Activated B cell treated with CpG ODN at 0.5 μM for 24 hours (primary cell): ENCODE data around the gene MLEC. TPM values are rescaled to one million over a fixed set of nuclear protein-coding genes. Genes with fewer than 3 reads are reported as not detected.

Source experiments
- ATAC-seq: fragments of 200-7000 bp; cut with Tn5 transposase; one replicate; pipeline ENCODE4 v1.10.0; 2021; ENCODE audit warnings: low read depth, mild to moderate bottlenecking, moderate library complexity
- CTCF ChIA-PET: fragments of 350-600 bp; sonication (Branson Sonifier 250); formaldehyde crosslinking; loops from one replicate; lab custom pipeline; 2021; ENCODE audit warnings: antibody characterized with exemption; lab: Charles Lee
- POLR2A ChIA-PET: fragments of 350-600 bp; sonication (Branson Sonifier 250); formaldehyde crosslinking; loops from one replicate; lab custom pipeline; 2021; ENCODE audit warnings: antibody characterized with exemption; lab: Charles Lee
- DNase-seq: peaks from one replicate; pipeline ENCODE4 v3.0.0; 2022
- H3K27ac Mint-ChIP-seq: one replicate; pipeline ENCODE4 v1.8.0; 2020; ENCODE audit warnings: mixed read lengths
- H3K27me3 Mint-ChIP-seq: one replicate; pipeline ENCODE4 v1.8.0; 2021; ENCODE audit warnings: mixed read lengths
- H3K36me3 Mint-ChIP-seq: one replicate; pipeline ENCODE4 v1.8.0; 2021; ENCODE audit warnings: low read depth, mixed read lengths
- H3K4me1 Mint-ChIP-seq: one replicate; pipeline ENCODE4 v1.8.0; 2021; ENCODE audit warnings: mixed read lengths
- H3K4me3 Mint-ChIP-seq: one replicate; pipeline ENCODE4 v1.8.0; 2020; ENCODE audit warnings: mild to moderate bottlenecking, mixed read lengths
- H3K9me3 Mint-ChIP-seq: one replicate; pipeline ENCODE4 v1.8.0; 2020; ENCODE audit warnings: mixed read lengths
- intact Hi-C: fragments of 100-400 bp; cut with micrococcal nuclease; formaldehyde crosslinking; loops from one replicate; pipeline ENCODE4 v1.15.1; 2024
- total RNA-seq: library from RNA; stranded (reverse); gene quantifications from 2 replicates; pipeline ENCODE4 v1.2.3, GENCODE V29; 2022
- TF ChIP-seq, protein P1 (sequence below): fragments of 200-600 bp; IDR thresholded peaks from one replicate; pipeline ENCODE4 v1.8.0; 2022; ENCODE audit warnings: antibody characterized with exemption, mild to moderate bottlenecking

The MLEC gene
- total RNA-seq, 1 donor from 2014 or later, result 69.6 TPM

DNA sequence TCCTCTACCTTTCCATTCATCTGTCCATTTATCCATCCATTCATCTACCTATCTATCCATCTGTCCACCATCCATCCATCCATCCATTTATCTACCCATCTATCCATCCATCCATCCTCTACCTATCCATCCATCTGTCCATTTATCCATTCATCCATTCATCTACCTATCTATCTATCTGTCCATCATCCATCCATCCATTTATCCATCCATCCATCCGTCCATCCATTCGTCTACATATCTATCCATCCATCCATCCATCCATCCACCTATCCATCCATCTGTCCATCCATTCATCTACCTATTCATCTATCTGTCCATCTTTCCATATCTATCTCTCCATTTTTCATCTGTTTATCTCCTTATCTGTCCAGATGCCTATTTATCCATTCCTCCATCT, 25.5 kb upstream of the MLEC start:
- Mint-ChIP-seq H3K4me1 (peaks cover 26% of the 10 kb centered on the region), H3K9me3 (no peaks in the 10 kb centered on the region), H3K36me3 (no peaks in the 10 kb centered on the region), H3K4me3 (no peak overlapping the region), H3K27ac (no peak overlapping the region), H3K27me3 (no peaks in the 10 kb centered on the region)
- ChIA-PET CTCF (interaction anchor here (2.5 to 3.9 kb wide), 2 partner anchors 13 to 25 kb away, joined by 8 to 27 read pairs; no protein-coding TSS in a partner anchor), POLR2A (interaction anchor here (1.5 kb wide), 1 partner anchor 8 kb away, joined by 5 read pairs; no protein-coding TSS in a partner anchor)
- intact Hi-C loops, result no loop called here
- ATAC-seq, result no peak
- TF ChIP-seq, protein P1, sequence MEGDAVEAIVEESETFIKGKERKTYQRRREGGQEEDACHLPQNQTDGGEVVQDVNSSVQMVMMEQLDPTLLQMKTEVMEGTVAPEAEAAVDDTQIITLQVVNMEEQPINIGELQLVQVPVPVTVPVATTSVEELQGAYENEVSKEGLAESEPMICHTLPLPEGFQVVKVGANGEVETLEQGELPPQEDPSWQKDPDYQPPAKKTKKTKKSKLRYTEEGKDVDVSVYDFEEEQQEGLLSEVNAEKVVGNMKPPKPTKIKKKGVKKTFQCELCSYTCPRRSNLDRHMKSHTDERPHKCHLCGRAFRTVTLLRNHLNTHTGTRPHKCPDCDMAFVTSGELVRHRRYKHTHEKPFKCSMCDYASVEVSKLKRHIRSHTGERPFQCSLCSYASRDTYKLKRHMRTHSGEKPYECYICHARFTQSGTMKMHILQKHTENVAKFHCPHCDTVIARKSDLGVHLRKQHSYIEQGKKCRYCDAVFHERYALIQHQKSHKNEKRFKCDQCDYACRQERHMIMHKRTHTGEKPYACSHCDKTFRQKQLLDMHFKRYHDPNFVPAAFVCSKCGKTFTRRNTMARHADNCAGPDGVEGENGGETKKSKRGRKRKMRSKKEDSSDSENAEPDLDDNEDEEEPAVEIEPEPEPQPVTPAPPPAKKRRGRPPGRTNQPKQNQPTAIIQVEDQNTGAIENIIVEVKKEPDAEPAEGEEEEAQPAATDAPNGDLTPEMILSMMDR, result no peak
- no peak for DNase-seq

DNA sequence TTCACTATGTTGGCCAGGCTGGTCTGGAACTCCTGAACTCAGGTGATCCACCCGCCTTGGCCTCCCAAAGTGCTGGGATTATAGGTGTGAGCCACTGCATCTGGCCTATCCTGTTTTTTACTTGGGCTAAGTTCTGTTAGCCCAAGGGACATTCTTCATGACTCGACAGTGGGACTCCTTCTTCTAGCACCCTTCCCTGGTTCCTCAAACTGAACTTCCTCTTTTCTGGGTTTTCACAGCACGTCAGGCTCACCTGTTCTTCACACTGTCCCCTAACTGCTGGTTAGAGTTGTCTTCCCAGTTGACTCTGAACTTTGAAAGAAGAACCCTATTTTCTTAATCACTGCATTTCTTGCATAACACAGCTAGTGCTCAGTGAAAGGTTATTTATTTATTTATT, 24.1 kb upstream of the MLEC start:
- CTCF ChIA-PET, result interaction anchor here (1.2 to 3.9 kb wide), 3 partner anchors 14 to 128 kb away, joined by 3 to 27 read pairs (median 8); a partner anchor contains a TSS
- intact Hi-C loops, result loop anchor here (1.0 kb wide), 3 partner anchors 11 to 22 kb away; no protein-coding TSS in a partner anchor
- DNase-seq, result no peak
- no peaks in the 10 kb centered on the region for H3K27me3 Mint-ChIP-seq
- H3K4me3 Mint-ChIP-seq, result peak overlapping the region; percentile 48
- no peaks in the 10 kb centered on the region for H3K36me3 Mint-ChIP-seq
- H3K9me3 Mint-ChIP-seq, result no peaks in the 10 kb centered on the region
- peak; percentile 96 for ATAC-seq
- TF ChIP-seq, protein P1, result no peak
- peaks cover 32% of the 10 kb centered on the region for H3K4me1 Mint-ChIP-seq
- POLR2A ChIA-PET, result interaction anchor here (0.6 to 1.5 kb wide), 8 partner anchors 11 to 796 kb away, joined by 3 to 15 read pairs (median 5); partner anchors contain the start of gene MLEC
- peak overlapping the region; percentile 42 for H3K27ac Mint-ChIP-seq

DNA sequence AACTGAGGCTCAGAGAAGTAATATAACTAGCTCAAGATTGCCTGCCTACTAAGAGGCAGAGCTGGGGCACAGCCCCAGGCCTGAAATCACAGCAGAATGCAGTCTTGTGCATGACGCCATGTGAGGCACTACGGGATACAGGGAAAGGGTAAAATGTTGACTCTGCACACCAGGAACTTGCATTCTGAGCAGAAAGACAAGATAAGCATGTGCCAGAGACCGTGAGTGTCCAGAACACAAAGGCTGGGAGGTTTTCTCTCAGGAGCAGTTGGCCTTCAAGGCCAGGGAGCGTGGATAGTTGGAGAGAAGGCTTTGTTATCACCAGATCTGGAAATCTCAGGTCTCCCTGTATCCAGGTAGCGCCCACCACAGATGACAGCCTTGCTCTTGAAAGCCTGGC, 23.2 kb upstream of the MLEC start:
- peaks cover 41% of the 10 kb centered on the region for H3K4me1 Mint-ChIP-seq
- DNase-seq (no peak), ATAC-seq (no peak)
- TF ChIP-seq, protein P1, result no peak
- H3K27me3 Mint-ChIP-seq, result no peaks in the 10 kb centered on the region
- ChIA-PET CTCF (interaction anchor here (1.2 to 3.9 kb wide), 3 partner anchors 15 to 129 kb away, joined by 3 to 27 read pairs (median 8); a partner anchor contains a TSS), POLR2A (interaction anchor here (1.0 to 1.5 kb wide), 7 partner anchors 10 to 23 kb away, joined by 3 to 10 read pairs (median 4); partner anchors contain the start of gene MLEC)
- no peak overlapping the region for H3K27ac Mint-ChIP-seq
- H3K36me3 Mint-ChIP-seq, result no peaks in the 10 kb centered on the region
- no peak overlapping the region for H3K4me3 Mint-ChIP-seq
- intact Hi-C loops, result loop anchor here (1.0 kb wide), 3 partner anchors 11 to 22 kb away; no protein-coding TSS in a partner anchor
- no peaks in the 10 kb centered on the region for H3K9me3 Mint-ChIP-seq

DNA sequence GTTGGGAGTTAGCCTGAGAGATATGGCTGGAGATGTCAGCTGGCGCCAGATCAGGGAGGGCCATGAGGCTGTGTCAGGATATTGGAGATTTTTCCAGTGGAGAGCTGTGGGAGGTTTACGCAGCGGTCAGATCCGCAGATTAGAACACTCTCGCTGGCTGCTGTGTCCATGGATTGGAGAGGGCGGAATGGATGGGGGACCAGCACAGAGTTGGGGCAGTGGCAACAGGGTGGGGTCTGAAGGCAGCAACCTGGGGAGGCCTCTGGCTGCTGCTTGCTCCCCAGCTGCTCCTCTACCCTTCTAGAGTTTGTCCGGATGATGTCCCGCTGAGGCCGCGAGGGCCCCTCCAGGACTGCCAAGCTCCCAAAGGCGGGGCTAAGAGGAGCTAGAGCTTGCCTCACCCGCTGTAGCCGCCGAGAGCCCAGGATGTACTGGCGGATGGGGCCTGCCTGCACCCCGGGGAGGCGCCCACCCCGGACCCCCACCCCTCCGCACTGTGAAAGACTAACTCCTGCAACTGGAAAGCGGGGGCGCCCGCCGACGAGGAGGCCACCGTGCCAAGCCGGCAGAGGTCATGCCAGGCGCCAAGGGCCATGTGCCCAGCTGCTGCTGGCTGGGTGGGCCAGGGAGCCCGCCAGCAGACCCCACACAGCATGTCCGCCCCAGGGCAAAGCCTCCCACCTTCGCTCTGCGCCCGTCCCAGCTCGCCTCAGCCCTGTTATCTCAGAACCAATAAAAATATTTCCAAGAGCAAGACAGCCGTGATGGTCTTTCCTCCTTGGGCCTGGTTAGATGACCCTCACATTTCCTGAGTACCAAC, 20.2 kb upstream of the MLEC start:
- Mint-ChIP-seq H3K4me3 (no peak overlapping the region), H3K9me3 (no peaks in the 10 kb centered on the region), H3K4me1 (peaks cover 68% of the 10 kb centered on the region), H3K27me3 (peaks cover 5% of the 10 kb centered on the region), H3K27ac (peak overlapping the region; percentile 38), H3K36me3 (no peaks in the 10 kb centered on the region)
- no peak for ATAC-seq
- TF ChIP-seq, protein P1, result no peak
- POLR2A ChIA-PET, result interaction anchor here (0.5 to 5.2 kb wide), 8 partner anchors 9 to 686 kb away, joined by 3 to 60 read pairs (median 9); partner anchors contain the start of genes ANAPC5, MLEC and UNC119B
- CTCF ChIA-PET, result interaction anchor here (0.6 to 1.2 kb wide), 5 partner anchors 18 to 304 kb away, joined by 3 to 6 read pairs (median 3); partner anchors contain the start of gene MLEC
- DNase-seq, result no peak
- intact Hi-C loops, result no loop called here
